Psoas muscle (tissue), 8 donors: ENCODE data around the gene SLC6A15. TPM values are rescaled to one million over a fixed set of nuclear protein-coding genes. Genes with fewer than 3 reads are reported as not detected.

Experiments used
- ATAC-seq, 4 donors: fragments of 200-7000 bp; cut with Tn5 transposase; one replicate each; pipeline ENCODE4 v1.9.1; 2020; ENCODE audit warnings: moderate library complexity in 3 of 4, mild to moderate bottlenecking in 2 of 4
- DNase-seq, 2 donors: peaks; one replicate each; pipeline ENCODE4 v3.0.0-alpha.2; 2020
- H3K27ac ChIP-seq: fragments of 200-600 bp; one replicate; pipeline ENCODE4 v1.8.0; 2022
- H3K27me3 ChIP-seq, 3 donors: fragments of 200-600 bp in 1 of 3; one replicate each; pipeline versions ENCODE4 v1.6.1 to v1.8.0; 2013 to 2022; ENCODE audit warnings: low read length in 2 of 3, mild to moderate bottlenecking in 2 of 3, moderate library complexity in 1 of 3; ENCODE audit not compliant: insufficient read depth in 3 of 3
- H3K36me3 ChIP-seq, 2 donors: fragments of 200-600 bp in 1 of 2; one replicate each; pipeline versions ENCODE4 v1.6.1 to v1.8.0; 2013 to 2022; ENCODE audit warnings: low read depth in 1 of 2, mild to moderate bottlenecking in 1 of 2, moderate library complexity in 1 of 2; ENCODE audit not compliant: insufficient read depth in 1 of 2
- H3K4me1 ChIP-seq: fragments of 200-600 bp; one replicate; pipeline ENCODE4 v1.8.0; 2022
- H3K4me3 ChIP-seq: fragments of 200-600 bp; one replicate; pipeline ENCODE4 v1.8.0; 2022; ENCODE audit warnings: mild to moderate bottlenecking
- H3K9me3 ChIP-seq: fragments of 200-600 bp; one replicate; pipeline ENCODE4 v1.8.0; 2022
- CTCF ChIP-seq: fragments of 200-600 bp; IDR thresholded peaks from one replicate; pipeline ENCODE4 v1.8.0; 2022; ENCODE audit warnings: antibody characterized with exemption
- whole genome bisulfite sequencing, 3 donors: extraction: QIAGEN DNeasy Blood & Tissue Kit; methylation state at CpG; one replicate each; pipeline versions ENCODE4 v1.1.6 to v1.1.7; 2013; 5-methylcytosine and 5-hydroxymethylcytosine counted together
- intact Hi-C, 2 donors: fragments of 100-400 bp; cut with DNase I; formaldehyde crosslinking; loops; one replicate each; pipeline versions ENCODE4 v1.11.0 to v1.14.2; 2022
- polyA plus RNA-seq, 3 donors: library from polyadenylated mRNA; stranded (reverse); fragments of 200-250 nt; gene quantifications; one replicate each; pipeline ENCODE4 v1.2.3, GENCODE V29; 2013
- total RNA-seq, 4 donors: library from RNA; stranded (reverse); fragmentation: NEBNext Ultra II Directional in 2 of 4; extraction: Animal tissue kit (Norgen Biotek cat#: 25700) in 2 of 4; gene quantifications; one replicate each; pipeline versions ENCODE4 v1.2.1 to v1.2.4, GENCODE V29; 2021 to 2023
- donor health status: healthy with polysubstance abuse.
- donor health status: DM: no; HTN: no; CAD: no; lungs with moderate emphysema.
- donor health status: Bipolar disorder and iron deficiency.
- donor health status: healthy.
- donor health status: DM: yes; HTN: yes; CAD: no.
- donor health status: DM: no; HTN: no; CAD: no.
- donor health status: DM: no; HTN: no; CAD: no.
- donor health status: DM: yes; HTN: yes; CAD: no.

The SLC6A15 gene
- total and polyA plus RNA-seq, 7 donors, result 0.03 to 0.18 (median 0.06) TPM; not detected in 3

- DNase-seq (no peak), ATAC-seq (no peak)
- Histone ChIP-seq H3K36me3 (no peaks in the 10 kb centered on the region), H3K27ac (no peak overlapping the region), H3K9me3 (no peaks in the 10 kb centered on the region), H3K4me1 (no peaks in the 10 kb centered on the region), H3K4me3 (no peak overlapping the region), H3K27me3 (no peaks in the 10 kb centered on the region)
- WGBS, 3 donors, result 83 to 90% (median 84%) methylated on average over 3 of the region's 3 CpGs
- no peak for TF ChIP-seq CTCF
- intact Hi-C loops, result no loop called here
Measured at GRCh38 chr12:84816916-84817695, 95.5 kb downstream of the SLC6A15 start.

GRCh38 chr12:84814664-84815245 lies 97.8 kb downstream of the SLC6A15 start:
- TF ChIP-seq CTCF, result no peak
- Histone ChIP-seq H3K36me3 (no peaks in the 10 kb centered on the region), H3K27me3 (no peaks in the 10 kb centered on the region), H3K9me3 (no peaks in the 10 kb centered on the region), H3K4me1 (no peaks in the 10 kb centered on the region), H3K4me3 (no peak overlapping the region), H3K27ac (no peak overlapping the region)
- ATAC-seq (no peak), DNase-seq (no peak)
- intact Hi-C loops, result no loop called here
- WGBS, 3 donors, result 88 to 96% (median 88%) methylated on average over 4 of the region's 4 CpGs

GRCh38 chr12:84813780-84814663 lies 98.6 kb downstream of the SLC6A15 start:
- DNase-seq (no peak), ATAC-seq (no peak)
- WGBS, 3 donors, result 82 to 86% (median 85%) methylated on average over 1 of the region's 1 CpG
- Histone ChIP-seq H3K9me3 (no peaks in the 10 kb centered on the region), H3K4me3 (no peak overlapping the region), H3K4me1 (no peaks in the 10 kb centered on the region), H3K36me3 (no peaks in the 10 kb centered on the region), H3K27ac (no peak overlapping the region), H3K27me3 (no peaks in the 10 kb centered on the region)
- intact Hi-C loops, result no loop called here
- no peak for TF ChIP-seq CTCF

- H3K4me1 ChIP-seq, result no peaks in the 10 kb centered on the region
- WGBS, 3 donors, result 60 to 87% (median 68%) methylated on average over 3 of the region's 3 CpGs
- TF ChIP-seq CTCF, result no peak
- no peak for ATAC-seq
- intact Hi-C loops, result no loop called here
- H3K36me3 ChIP-seq, result no peaks in the 10 kb centered on the region
- H3K27ac ChIP-seq, result no peak overlapping the region
- H3K27me3 ChIP-seq, result no peaks in the 10 kb centered on the region
- H3K9me3 ChIP-seq, result no peaks in the 10 kb centered on the region
- no peak overlapping the region for H3K4me3 ChIP-seq
- no peak for DNase-seq
Measured at GRCh38 chr12:84811291-84811690, 101.3 kb downstream of the SLC6A15 start.
